Uterus (tissue), 2 donors: ENCODE measurements around the gene TNK1.

Source experiments
- POLR2A ChIP-seq, 2 donors: fragments of 450-650 bp; IDR thresholded peaks; one replicate each; pipeline ENCODE4 v1.6.1; 2016; ENCODE audit warnings: antibody characterized with exemption in 2 of 2, mild to moderate bottlenecking in 1 of 2, moderate library complexity in 1 of 2
- TF ChIP-seq, protein P1 (sequence below), 4 experiments: fragments of 200-600 bp in 2 of 4; fragments of 450-650 bp in 2 of 4; sonication (generic) in 2 of 4; IDR thresholded peaks; one replicate each; pipeline ENCODE4 v1.5.1; 2016 to 2019; ENCODE audit warnings: antibody characterized with exemption in 4 of 4, mild to moderate bottlenecking in 2 of 4, moderate library complexity in 1 of 4

DNA sequence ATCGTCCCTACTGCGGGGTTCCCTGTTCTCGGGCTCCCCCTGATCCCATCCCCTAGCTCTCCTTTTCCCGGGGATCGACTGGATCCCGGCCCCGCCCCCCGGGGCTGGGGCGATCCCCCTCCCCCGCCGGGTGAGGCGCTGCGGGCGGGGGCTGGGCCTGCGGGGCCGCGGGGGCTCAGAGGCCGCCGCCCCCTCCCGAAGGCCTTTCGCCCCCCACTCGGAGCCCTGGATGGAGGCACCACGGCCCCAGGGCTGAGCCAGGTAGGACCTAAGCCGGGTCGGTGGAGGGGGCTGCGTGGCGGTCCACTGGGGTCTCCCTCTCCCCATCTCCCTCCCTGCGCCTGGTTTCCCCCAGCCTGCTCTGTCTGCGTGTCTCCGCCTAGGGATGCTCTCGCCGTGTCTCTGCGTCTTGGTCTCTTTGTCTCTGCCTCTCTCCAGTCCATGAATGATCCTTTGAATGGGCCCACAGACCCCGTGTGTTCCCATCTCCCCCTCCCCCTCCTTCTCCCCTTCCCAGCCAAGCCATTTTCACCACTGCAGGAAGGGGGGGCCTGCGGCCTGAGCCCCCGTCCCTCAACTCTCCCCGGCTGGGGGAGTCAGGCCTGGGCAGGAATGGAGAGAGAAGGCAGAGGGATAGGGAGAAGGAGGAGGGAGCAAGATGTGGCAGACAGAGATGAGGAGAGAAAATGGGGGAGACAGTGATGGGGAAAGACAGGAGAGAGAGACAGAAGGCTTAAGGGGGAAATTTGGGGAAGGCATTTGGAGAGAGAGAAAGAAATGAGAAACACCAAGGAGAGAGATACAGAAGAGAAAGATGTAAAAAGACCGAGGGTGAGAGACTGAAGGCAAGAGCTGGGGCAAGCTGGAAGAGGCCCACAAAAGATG is 24.7 kb downstream of the TNK1 start:
- no peak for TF ChIP-seq POLR2A (IDR thresholded peaks at IDR 0.05)
- TF ChIP-seq, protein P1, sequence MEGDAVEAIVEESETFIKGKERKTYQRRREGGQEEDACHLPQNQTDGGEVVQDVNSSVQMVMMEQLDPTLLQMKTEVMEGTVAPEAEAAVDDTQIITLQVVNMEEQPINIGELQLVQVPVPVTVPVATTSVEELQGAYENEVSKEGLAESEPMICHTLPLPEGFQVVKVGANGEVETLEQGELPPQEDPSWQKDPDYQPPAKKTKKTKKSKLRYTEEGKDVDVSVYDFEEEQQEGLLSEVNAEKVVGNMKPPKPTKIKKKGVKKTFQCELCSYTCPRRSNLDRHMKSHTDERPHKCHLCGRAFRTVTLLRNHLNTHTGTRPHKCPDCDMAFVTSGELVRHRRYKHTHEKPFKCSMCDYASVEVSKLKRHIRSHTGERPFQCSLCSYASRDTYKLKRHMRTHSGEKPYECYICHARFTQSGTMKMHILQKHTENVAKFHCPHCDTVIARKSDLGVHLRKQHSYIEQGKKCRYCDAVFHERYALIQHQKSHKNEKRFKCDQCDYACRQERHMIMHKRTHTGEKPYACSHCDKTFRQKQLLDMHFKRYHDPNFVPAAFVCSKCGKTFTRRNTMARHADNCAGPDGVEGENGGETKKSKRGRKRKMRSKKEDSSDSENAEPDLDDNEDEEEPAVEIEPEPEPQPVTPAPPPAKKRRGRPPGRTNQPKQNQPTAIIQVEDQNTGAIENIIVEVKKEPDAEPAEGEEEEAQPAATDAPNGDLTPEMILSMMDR (IDR thresholded peaks at IDR 0.05): no peak
